IMR-90 (cell line): ENCODE data around the gene LFNG. TPM values are rescaled to one million over a fixed set of nuclear protein-coding genes. Genes with fewer than 3 reads are reported as not detected.
A peak's percentile ranks its signal among the peaks of the same experiment; 100 is the strongest.

Experiments
- ATAC-seq: fragments of 200-7000 bp; cut with Tn5 transposase; 2 replicates; pipeline ENCODE4 v1.9.1; 2020; ENCODE audit warnings: low read depth, mild to moderate bottlenecking, moderate library complexity
- BruUV-seq: library from RNA; stranded (reverse); fragments of 400-500 nt; replicated peaks from 2 replicates; lab custom pipeline; 2021; lab: Mats Ljungman, UMichigan
- CTCF ChIA-PET: fragments of 300-600 bp; formaldehyde crosslinking; extraction: SDS; loops from one replicate; lab custom pipeline; 2021; ENCODE audit warnings: antibody characterized with exemption; lab: Yijun Ruan, JAX
- POLR2A ChIA-PET: fragments of 300-600 bp; sonication (Branson Sonifier 250); formaldehyde crosslinking; loops from one replicate; lab custom pipeline; 2022; ENCODE audit warnings: antibody characterized with exemption; ENCODE audit not compliant: unreplicated experiment; lab: Charles Lee
- DNase-seq: peaks from one replicate; pipeline ENCODE4 v3.0.0; 2013
- H2AFZ ChIP-seq: replicated peaks from 2 replicates; pipeline ENCODE3; 2013; ENCODE audit warnings: low read length, mild to moderate bottlenecking; ENCODE audit not compliant: poor library complexity
- H2AK5ac ChIP-seq: 2 replicates; pipeline ENCODE4 v1.6.1; 2013; ENCODE audit warnings: low read depth, low read length, inconsistent platforms
- H2AK9ac ChIP-seq: replicated peaks from 2 replicates; pipeline ENCODE3; 2013; ENCODE audit warnings: mild to moderate bottlenecking, low read depth, low read length, moderate library complexity; ENCODE audit not compliant: poor library complexity
- H2BK120ac ChIP-seq: 2 replicates; pipeline ENCODE4 v1.6.1; 2013; ENCODE audit warnings: low read depth, low read length, inconsistent platforms
- H2BK15ac ChIP-seq: 3 replicates; pipeline ENCODE4 v1.6.1; 2013; ENCODE audit warnings: low read depth, low read length, inconsistent platforms
- H2BK20ac ChIP-seq: 2 replicates; pipeline ENCODE4 v1.6.1; 2013; ENCODE audit warnings: low read depth, mild to moderate bottlenecking, inconsistent platforms, low read length, moderate library complexity
- H2BK5ac ChIP-seq: 2 replicates; pipeline ENCODE4 v1.6.1; 2013; ENCODE audit warnings: mild to moderate bottlenecking, low read depth, low read length, inconsistent platforms; ENCODE audit not compliant: poor library complexity, severe bottlenecking
- H3K14ac ChIP-seq: replicated peaks from 2 replicates; pipeline ENCODE4 v1.6.1; 2013; ENCODE audit warnings: low read depth, low read length, inconsistent platforms
- H3K18ac ChIP-seq: 2 replicates; pipeline ENCODE4 v1.6.1; 2013; ENCODE audit warnings: low read depth, low read length, control low read depth
- H3K23ac ChIP-seq: 2 replicates; pipeline ENCODE4 v1.6.1; 2013; ENCODE audit warnings: low read depth, low read length, inconsistent platforms
- H3K27ac ChIP-seq: 2 replicates; pipeline ENCODE4 v1.5.1; 2013; ENCODE audit warnings: mild to moderate bottlenecking, control low read depth, low read length; ENCODE audit not compliant: insufficient read depth
- H3K27me3 ChIP-seq: 2 replicates; pipeline ENCODE4 v1.6.1; 2013; ENCODE audit warnings: low read length; ENCODE audit not compliant: control insufficient read depth, insufficient read depth
- H3K36me3 ChIP-seq: 2 replicates; pipeline ENCODE4 v1.6.1; 2013; ENCODE audit warnings: low read length, mixed read lengths; ENCODE audit not compliant: control insufficient read depth, insufficient read depth
- H3K4ac ChIP-seq: 2 replicates; pipeline ENCODE4 v1.6.1; 2013; ENCODE audit warnings: low read depth, low read length, inconsistent platforms
- H3K4me1 ChIP-seq: 2 replicates; pipeline ENCODE4 v1.6.1; 2013; ENCODE audit warnings: low read length, mixed read lengths; ENCODE audit not compliant: control insufficient read depth, insufficient read depth
- H3K4me2 ChIP-seq: 2 replicates; pipeline ENCODE4 v1.6.1; 2013; ENCODE audit warnings: low read depth, mild to moderate bottlenecking, control low read depth, low read length, moderate library complexity
- H3K4me3 ChIP-seq: 2 replicates; pipeline ENCODE4 v1.5.1; 2013; ENCODE audit warnings: low read depth, mild to moderate bottlenecking, control low read depth, low read length, moderate library complexity; ENCODE audit not compliant: insufficient read depth
- H3K56ac ChIP-seq: 2 replicates; pipeline ENCODE4 v1.6.1; 2013; ENCODE audit warnings: low read length, inconsistent platforms; ENCODE audit not compliant: insufficient read depth; ENCODE audit errors: extremely low read depth
- H3K79me1 ChIP-seq, 2 experiments: 2 replicates each; pipeline ENCODE4 v1.6.1; 2013; ENCODE audit warnings: low read length in 2 of 2, inconsistent platforms in 1 of 2, low read depth in 1 of 2
- H3K9ac ChIP-seq: 2 replicates; pipeline ENCODE4 v1.6.1; 2013; ENCODE audit warnings: low read depth, low read length, control low read depth
- H3K9me1 ChIP-seq: 2 replicates; pipeline ENCODE4 v1.6.1; 2013; ENCODE audit warnings: low read length, inconsistent platforms; ENCODE audit not compliant: insufficient read depth
- H3K9me3 ChIP-seq: 2 replicates; pipeline ENCODE4 v1.6.1; 2013; ENCODE audit warnings: low read length; ENCODE audit not compliant: control insufficient read depth, insufficient read depth
- H4K20me1 ChIP-seq: 2 replicates; pipeline ENCODE4 v1.6.1; 2013; ENCODE audit warnings: low read length, inconsistent platforms; ENCODE audit not compliant: insufficient read depth
- H4K5ac ChIP-seq: 2 replicates; pipeline ENCODE4 v1.6.1; 2013; ENCODE audit warnings: mild to moderate bottlenecking, low read depth, low read length, control low read depth
- H4K8ac ChIP-seq, 2 experiments: 2 replicates each; pipeline ENCODE4 v1.6.1; 2013; ENCODE audit warnings: low read depth in 2 of 2, low read length in 2 of 2, control low read depth in 1 of 2, inconsistent platforms in 1 of 2
- H4K91ac ChIP-seq: 2 replicates; pipeline ENCODE4 v1.6.1; 2013; ENCODE audit warnings: low read depth, low read length, inconsistent platforms; ENCODE audit not compliant: insufficient read depth
- BHLHE40 ChIP-seq: fragments of 150-350 bp; IDR thresholded peaks from 2 replicates; pipeline ENCODE4 v1.6.1; 2016; ENCODE audit warnings: mild to moderate bottlenecking, low read depth, low read length
- CEBPB ChIP-seq: IDR thresholded peaks from 2 replicates; pipeline ENCODE4 v1.6.1; 2012; ENCODE audit warnings: low read depth, low read length, improper control_type of control experiment
- CHD1 ChIP-seq: IDR thresholded peaks from 2 replicates; pipeline ENCODE4 v1.6.1; 2012; ENCODE audit warnings: low read depth, low read length, improper control_type of control experiment
- FOS ChIP-seq: fragments of 150-350 bp; IDR thresholded peaks from 2 replicates; pipeline ENCODE4 v1.6.1; 2016; ENCODE audit warnings: low read depth, low read length
- MAFK ChIP-seq: IDR thresholded peaks from 2 replicates; pipeline ENCODE4 v1.6.1; 2012; ENCODE audit warnings: low read depth, low read length, improper control_type of control experiment
- MAZ ChIP-seq: IDR thresholded peaks from 2 replicates; pipeline ENCODE4 v1.6.1; 2012; ENCODE audit warnings: low read depth, mild to moderate bottlenecking, low read length, improper control_type of control experiment, moderate library complexity, borderline replicate concordance
- MXI1 ChIP-seq: IDR thresholded peaks from 2 replicates; pipeline ENCODE4 v1.6.1; 2012; ENCODE audit warnings: low read depth, mild to moderate bottlenecking, low read length, moderate library complexity, borderline replicate concordance
- NFE2L2 ChIP-seq: fragments of 150-350 bp; IDR thresholded peaks from 2 replicates; pipeline ENCODE4 v1.6.1; 2016; ENCODE audit warnings: low read depth, mild to moderate bottlenecking, low read length
- POLR2A ChIP-seq: IDR thresholded peaks from 2 replicates; pipeline ENCODE4 v1.6.1; 2012; ENCODE audit warnings: mild to moderate bottlenecking, low read depth, low read length
- RAD21 ChIP-seq: IDR thresholded peaks from 2 replicates; pipeline ENCODE4 v1.6.1; 2012; ENCODE audit warnings: low read length, improper control_type of control experiment
- RFX5 ChIP-seq: IDR thresholded peaks from 2 replicates; pipeline ENCODE4 v1.8.0; 2012; ENCODE audit warnings: low read depth, mild to moderate bottlenecking, low read length, moderate library complexity
- SMC3 ChIP-seq: fragments of 150-350 bp; IDR thresholded peaks from 2 replicates; pipeline ENCODE4 v1.6.1; 2016; ENCODE audit warnings: low read depth, mild to moderate bottlenecking, antibody characterized with exemption, low read length, moderate library complexity
- USF2 ChIP-seq: fragments of 150-350 bp; IDR thresholded peaks from 2 replicates; pipeline ENCODE4 v1.6.1; 2017; ENCODE audit warnings: mild to moderate bottlenecking, antibody characterized with exemption, low read length, low read depth
- WGBS, 2 experiments: methylation state at CpG; one replicate each; pipeline versions ENCODE4 v1.1.5 to v1.1.7; 2013; ENCODE audit warnings: missing lambda C conversion rate in 2 of 2; ENCODE audit not compliant: insufficient read length in 1 of 2; ENCODE audit errors: extremely low coverage in 2 of 2; 5-methylcytosine and 5-hydroxymethylcytosine counted together
- dilution Hi-C: fragments of 300-500 bp; cut with HindIII; formaldehyde crosslinking; loops from one replicate; pipeline ENCODE4 v1.14.3; 2018; ENCODE audit warnings: low sequenced_read_pairs; ENCODE audit not compliant: unreplicated experiment
- in situ Hi-C: fragments of 300-500 bp; cut with MboI; formaldehyde crosslinking; loops from 3 replicates; pipeline ENCODE4 v1.14.3; 2019; ENCODE audit warnings: low sequenced_read_pairs, inconsistent platforms, mixed read lengths
- intact Hi-C: fragments of 100-400 bp; cut with micrococcal nuclease; formaldehyde crosslinking; loops from 2 replicates; pipeline ENCODE4 v1.10.0; 2022
- polyA plus RNA-seq, 3 experiments: library from polyadenylated mRNA; depleted of rRNA; stranded (reverse); fragments of >200 nt; gene quantifications; 2 replicates each; pipeline ENCODE4 v1.2.3, GENCODE V29; 2012; ENCODE audit warnings: low replicate concordance in 1 of 3
- total RNA-seq: library from RNA; depleted of rRNA; stranded (reverse); fragments of >200 nt; gene quantifications from 2 replicates; pipeline ENCODE4 v1.2.3, GENCODE V29; 2012
- TF ChIP-seq, protein P1 (sequence below): fragments of 150-350 bp; IDR thresholded peaks from 2 replicates; pipeline ENCODE4 v1.6.1; 2016; ENCODE audit warnings: low read depth, mild to moderate bottlenecking, low read length, moderate library complexity, borderline replicate concordance

LFNG gene
- total and polyA plus RNA-seq, 2 of the 4 experiments (the other 2 are of a cell fraction) = 1.8 to 5.1 TPM

DNA sequence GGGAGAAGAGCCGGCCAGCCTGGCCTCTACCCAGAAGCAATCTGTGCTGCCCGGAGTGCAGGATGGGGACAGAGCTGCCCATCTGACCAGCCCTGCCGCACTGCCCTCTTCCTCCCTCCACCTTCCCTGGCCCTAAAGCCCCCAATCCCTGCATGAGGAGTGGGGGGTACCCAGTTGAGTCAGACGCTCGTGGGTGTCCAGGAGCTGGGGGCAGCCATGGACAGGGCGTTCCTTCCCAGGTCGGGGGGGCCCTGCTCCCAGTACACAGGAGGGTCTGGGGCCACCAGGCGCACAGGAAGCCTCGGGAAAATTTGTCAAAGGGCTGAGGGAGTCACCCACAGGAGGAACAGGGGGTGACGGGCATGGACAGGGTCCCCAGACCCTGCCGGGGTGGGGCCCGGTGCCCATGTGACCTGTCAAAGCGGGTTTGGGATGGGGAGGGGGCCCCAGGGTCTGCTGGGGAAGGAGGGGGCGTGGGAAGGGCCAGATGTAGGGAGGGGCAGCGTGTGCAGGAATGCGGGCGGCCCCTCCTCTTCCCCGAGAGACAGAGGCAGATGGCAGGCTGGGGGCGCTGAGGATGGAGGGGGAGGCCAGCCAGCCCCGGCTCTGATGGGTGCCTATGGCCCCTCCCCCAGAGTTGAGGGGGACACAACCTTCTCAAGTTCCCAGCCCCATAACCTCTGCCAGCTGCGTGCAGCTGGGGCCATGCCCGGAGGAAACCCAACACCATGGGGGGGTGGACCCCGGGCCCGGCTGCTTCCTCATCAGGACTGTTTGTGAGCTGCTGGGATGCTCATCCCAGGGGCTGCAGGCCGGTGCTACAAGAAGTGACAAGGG is 21.9 kb upstream of the LFNG start (continued):
- TF ChIP-seq CHD1 (no peak), MXI1 (no peak)

- Histone ChIP-seq H2AFZ (no peak overlapping the region), H3K4ac (no peak overlapping the region), H2BK20ac (no peak overlapping the region), H2BK120ac (no peak overlapping the region), H2BK5ac (no peak overlapping the region), H4K20me1 (no peaks in the 10 kb centered on the region), H3K4me3 (no peak overlapping the region), H3K27ac (no peak overlapping the region), H3K4me1 (peaks cover 4% of the 10 kb centered on the region), H3K9ac (no peak overlapping the region), H3K14ac (no peak overlapping the region), H4K8ac (no peak overlapping the region), H3K18ac (no peak overlapping the region; the same call in 1 of the 2 replicates), H3K9me1 (no peaks in the 10 kb centered on the region), H2AK5ac (0 out of 2 replicates have a peak overlapping the region, but pooled peaks have one; percentile 50), H3K36me3 (no peaks in the 10 kb centered on the region), H3K79me1 (no peaks in the 10 kb centered on the region), H2BK15ac (no peak overlapping the region), H3K23ac (no peak overlapping the region), H3K9me3 (no peaks in the 10 kb centered on the region), H3K56ac (no peak overlapping the region), H4K91ac (no peak overlapping the region), H2AK9ac (no peak overlapping the region), H3K27me3 (peaks cover 6% of the 10 kb centered on the region; the same call in 1 of the 2 replicates), H3K4me2 (no peak overlapping the region), H4K5ac (no peak overlapping the region)
- WGBS, 2 experiments = no CpG with 5 or more reads among the region's 6 CpGs
- ATAC-seq (no peak), DNase-seq (no peak)
- intact Hi-C loops = loop anchor here (2.0 kb wide), 1 partner anchor 18 kb away; no protein-coding TSS in a partner anchor
- POLR2A ChIA-PET = interaction anchor here (0.5 kb wide), 1 partner anchor 53 kb away, joined by 3 read pairs; no protein-coding TSS in a partner anchor
- CTCF ChIA-PET = interaction anchor here (0.8 kb wide), 1 partner anchor 29 kb away, joined by 3 read pairs; no protein-coding TSS in a partner anchor
- in situ Hi-C loops = no loop called here
- no TSS peak for BruUV-seq
- dilution Hi-C loops = no loop called here
- no peak for TF ChIP-seq MAFK
- TF ChIP-seq, protein P1, sequence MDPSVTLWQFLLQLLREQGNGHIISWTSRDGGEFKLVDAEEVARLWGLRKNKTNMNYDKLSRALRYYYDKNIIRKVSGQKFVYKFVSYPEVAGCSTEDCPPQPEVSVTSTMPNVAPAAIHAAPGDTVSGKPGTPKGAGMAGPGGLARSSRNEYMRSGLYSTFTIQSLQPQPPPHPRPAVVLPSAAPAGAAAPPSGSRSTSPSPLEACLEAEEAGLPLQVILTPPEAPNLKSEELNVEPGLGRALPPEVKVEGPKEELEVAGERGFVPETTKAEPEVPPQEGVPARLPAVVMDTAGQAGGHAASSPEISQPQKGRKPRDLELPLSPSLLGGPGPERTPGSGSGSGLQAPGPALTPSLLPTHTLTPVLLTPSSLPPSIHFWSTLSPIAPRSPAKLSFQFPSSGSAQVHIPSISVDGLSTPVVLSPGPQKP = no peak
- no peak for TF ChIP-seq RAD21
- no peak for TF ChIP-seq CEBPB
- TF ChIP-seq RFX5 = no peak
- TF ChIP-seq BHLHE40 = no peak
- TF ChIP-seq USF2 = no peak
- TF ChIP-seq NFE2L2 = no peak
- TF ChIP-seq FOS = no peak
- no peak for TF ChIP-seq SMC3
- no peak for TF ChIP-seq MXI1
- TF ChIP-seq MAZ = no peak
- TF ChIP-seq POLR2A = no peak
- TF ChIP-seq CHD1 = no peak
Measured at GRCh38 chr7:2498708-2499107, 20.9 kb upstream of the LFNG start.
